ENCODE results near the gene MRPS34.

- TF ChIP-seq CTCF (IDR thresholded peaks at IDR 0.05) = no peak
- no peak for TF ChIP-seq POLR2A (IDR thresholded peaks at IDR 0.05)
Observed at GRCh38 chr16:1820096-1820945, 47.4 kb upstream of the MRPS34 start.

All from gastroesophageal sphincter (tissue), 3 donors.